HepG2 (cell line): ENCODE measurements around the gene TXNL4B. TPM values are rescaled to one million over a fixed set of nuclear protein-coding genes. Genes with fewer than 3 reads are reported as not detected.
A peak's percentile ranks its signal among the peaks of the same experiment; 100 is the strongest.

Experiments used
- AGO1 ChIP-seq: fragments of 200-400 bp; formaldehyde crosslinking; IDR thresholded peaks from 2 replicates; pipeline ENCODE4 v1.6.1; 2017; ENCODE audit warnings: mild to moderate bottlenecking, low read depth, low read length, moderate library complexity; ENCODE audit not compliant: poor library complexity, severe bottlenecking
- ATF7 ChIP-seq, 2 experiments: fragments of 450-650 bp in 1 of 2; sonication (generic) in 1 of 2; formaldehyde crosslinking in 1 of 2; IDR thresholded peaks; 2 replicates each; pipeline versions ENCODE4 v1.4.0 to v1.6.1; 2016 to 2020; ENCODE audit warnings: antibody characterized with exemption in 1 of 2, mild to moderate bottlenecking in 1 of 2, missing genetic modification reagents in 1 of 2
- CHD4 ChIP-seq: fragments of 200-600 bp; sonication (generic); IDR thresholded peaks from 2 replicates; pipeline ENCODE4 v1.7.0; 2017; ENCODE audit warnings: mild to moderate bottlenecking, low read length, borderline replicate concordance
- DR1 ChIP-seq: sonication (generic); formaldehyde crosslinking; IDR thresholded peaks from 2 replicates; pipeline ENCODE4 v1.8.0; 2021; ENCODE audit warnings: mild to moderate bottlenecking, missing genetic modification reagents, inconsistent platforms
- ELF4 ChIP-seq: sonication (generic); formaldehyde crosslinking; IDR thresholded peaks from 2 replicates; pipeline ENCODE4 v1.5.0; 2020; ENCODE audit warnings: missing genetic modification reagents, mild to moderate bottlenecking, moderate library complexity, borderline replicate concordance
- KLF11 ChIP-seq: IDR thresholded peaks from 2 replicates; pipeline ENCODE4 v1.6.1; 2016; ENCODE audit warnings: missing compliant biosample characterization
- MLLT10 ChIP-seq: sonication (generic); formaldehyde crosslinking; IDR thresholded peaks from 2 replicates; pipeline ENCODE4 v1.4.0; 2020; ENCODE audit warnings: missing genetic modification reagents
- NCOA1 ChIP-seq: sonication (generic); formaldehyde crosslinking; IDR thresholded peaks from 2 replicates; pipeline ENCODE4 v1.9.0; 2021; ENCODE audit warnings: missing genetic modification reagents
- PHF8 ChIP-seq: sonication (generic); formaldehyde crosslinking; IDR thresholded peaks from 2 replicates; pipeline ENCODE4 v1.5.0; 2020; ENCODE audit warnings: missing genetic modification reagents
- PITX1 ChIP-seq: sonication (generic); formaldehyde crosslinking; IDR thresholded peaks from 2 replicates; pipeline ENCODE4 v1.5.1; 2020; ENCODE audit warnings: mild to moderate bottlenecking, missing genetic modification reagents
- PRMT3 ChIP-seq: sonication (generic); formaldehyde crosslinking; IDR thresholded peaks from 2 replicates; pipeline ENCODE4 v1.8.1; 2022; ENCODE audit warnings: low read depth, mild to moderate bottlenecking, moderate library complexity, missing genetic modification reagents, borderline replicate concordance
- SIX4 ChIP-seq: sonication (generic); formaldehyde crosslinking; IDR thresholded peaks from 2 replicates; pipeline ENCODE4 v1.4.0; 2020; ENCODE audit warnings: missing genetic modification reagents
- SMARCE1 ChIP-seq: fragments of 450-650 bp; IDR thresholded peaks from 2 replicates; pipeline ENCODE4 v1.6.1; 2017; ENCODE audit warnings: borderline replicate concordance
- SOX13 ChIP-seq, 3 experiments: fragments of 450-650 bp in 1 of 3; sonication (generic) in 1 of 3; formaldehyde crosslinking in 1 of 3; IDR thresholded peaks in 2 of 3; conservative IDR thresholded peaks in 1 of 3; 2 replicates each; pipeline versions ENCODE4 v1.5.0 to v1.6.1; 2016 to 2020; ENCODE audit warnings: antibody characterized with exemption in 1 of 3, mild to moderate bottlenecking in 1 of 3, missing compliant biosample characterization in 1 of 3, missing genetic modification reagents in 1 of 3, moderate library complexity in 1 of 3
- U2AF2 ChIP-seq: fragments of 200-400 bp; formaldehyde crosslinking; IDR thresholded peaks from 2 replicates; pipeline ENCODE4 v1.6.1; 2017; ENCODE audit warnings: low read depth, mild to moderate bottlenecking, low read length
- YEATS4 ChIP-seq: sonication (generic); formaldehyde crosslinking; IDR thresholded peaks from 2 replicates; pipeline ENCODE4 v1.4.0; 2020; ENCODE audit warnings: missing genetic modification reagents, borderline replicate concordance
- YY1 ChIP-seq: IDR thresholded peaks from 2 replicates; pipeline ENCODE4 v1.6.1; 2011; ENCODE audit warnings: low read length, low read depth, moderate library complexity, mild to moderate bottlenecking; ENCODE audit not compliant: insufficient read depth, insufficient replicate concordance
- ZFP36L1 ChIP-seq: sonication (generic); formaldehyde crosslinking; IDR thresholded peaks from 2 replicates; pipeline ENCODE4 v1.8.0; 2022; ENCODE audit warnings: mild to moderate bottlenecking, missing genetic modification reagents, moderate library complexity
- ZFY ChIP-seq: sonication (generic); formaldehyde crosslinking; IDR thresholded peaks from 2 replicates; pipeline ENCODE4 v1.4.0; 2020; ENCODE audit warnings: missing genetic modification reagents
- ZNF260 ChIP-seq: sonication (generic); formaldehyde crosslinking; IDR thresholded peaks from 2 replicates; pipeline ENCODE4 v1.4.0; 2020; ENCODE audit warnings: missing genetic modification reagents, low read depth, mild to moderate bottlenecking, borderline replicate concordance
- ZNF33A ChIP-seq: sonication (generic); formaldehyde crosslinking; IDR thresholded peaks from 2 replicates; pipeline ENCODE4 v1.5.1; 2020; ENCODE audit warnings: missing genetic modification reagents, mild to moderate bottlenecking, moderate library complexity, borderline replicate concordance
- ZNF468 ChIP-seq: sonication (generic); formaldehyde crosslinking; IDR thresholded peaks from 2 replicates; pipeline ENCODE4 v1.8.0; 2022; ENCODE audit warnings: mild to moderate bottlenecking, moderate library complexity, missing genetic modification reagents
- ZNF614 ChIP-seq: IDR thresholded peaks from 2 replicates; pipeline ENCODE4 v1.6.1; 2018; ENCODE audit warnings: missing biosample characterization, missing genetic modification reagents, inconsistent platforms, borderline replicate concordance
- ZSCAN12 ChIP-seq: sonication (generic); formaldehyde crosslinking; IDR thresholded peaks from 2 replicates; pipeline ENCODE4 v1.9.0; 2021; ENCODE audit warnings: mild to moderate bottlenecking, missing genetic modification reagents
- polyA plus RNA-seq, 8 experiments: library from polyadenylated mRNA; depleted of rRNA in 3 of 8; stranded (reverse) in 7 of 8; unstranded in 1 of 8; fragments of >200 nt; fragmentation: Illumina TruSeq in 4 of 8; extraction: Trizol in 4 of 8; gene quantifications; 2 replicates each; pipeline versions ENCODE4 v1.2.1 to v1.2.3, GENCODE V29; 2011 to 2016; ENCODE audit warnings: low read depth in 4 of 8, missing spikeins in 1 of 8, mixed read lengths in 1 of 8; ENCODE audit not compliant: insufficient read depth in 1 of 8
- total RNA-seq, 5 experiments: library from RNA; depleted of rRNA; stranded (reverse); fragments of >200 nt; fragmentation: Illumina TruSeq; extraction: Trizol; gene quantifications; 2 replicates each; pipeline ENCODE4 v1.2.3, GENCODE V29; 2016; ENCODE audit warnings: low read depth in 1 of 5
- TF ChIP-seq, protein P1 (sequence below): conservative IDR thresholded peaks from 2 replicates; pipeline ENCODE4 v1.6.1; 2018; ENCODE audit warnings: missing genetic modification reagents
- TF ChIP-seq, protein P2 (sequence below): sonication (generic); formaldehyde crosslinking; IDR thresholded peaks from 2 replicates; pipeline ENCODE4 v1.4.0; 2020; ENCODE audit warnings: missing genetic modification reagents; ENCODE audit errors: not compliant biosample characterization
- TF ChIP-seq, protein P3 (sequence below): sonication (generic); formaldehyde crosslinking; IDR thresholded peaks from 2 replicates; pipeline ENCODE4 v1.9.0; 2022; ENCODE audit warnings: low read depth, missing genetic modification reagents
- TF ChIP-seq, protein P4 (sequence below): IDR thresholded peaks from 2 replicates; pipeline ENCODE4 v1.6.1; 2016; ENCODE audit warnings: low read depth, borderline replicate concordance

The TXNL4B gene
- total and polyA plus RNA-seq, 2 of the 13 experiments (the other 11 are each of a cell fraction or from before 2014, with no cell fraction given) = 17.4 to 18.3 TPM

DNA sequence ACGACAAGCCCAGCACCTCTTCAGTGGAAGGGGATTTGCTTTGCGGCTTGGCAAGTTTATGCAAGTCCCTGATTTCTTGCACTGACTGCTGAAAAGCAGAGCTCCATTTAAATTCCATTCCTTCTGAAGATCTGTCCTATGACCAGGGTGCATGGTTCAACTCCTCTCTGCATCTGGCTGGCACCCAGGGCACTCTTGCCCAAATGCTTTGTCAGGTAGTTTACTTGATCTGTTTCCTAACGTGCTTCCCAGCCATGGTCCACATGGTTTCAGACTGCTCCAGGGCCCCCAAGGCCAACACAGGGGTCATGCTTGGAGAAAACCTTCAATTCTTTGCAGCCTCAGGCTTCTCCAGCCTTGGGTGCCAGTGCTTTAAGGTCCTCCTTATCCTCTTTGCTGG lies 50.4 kb downstream of the TXNL4B start (continued):
- TF ChIP-seq, protein P1, sequence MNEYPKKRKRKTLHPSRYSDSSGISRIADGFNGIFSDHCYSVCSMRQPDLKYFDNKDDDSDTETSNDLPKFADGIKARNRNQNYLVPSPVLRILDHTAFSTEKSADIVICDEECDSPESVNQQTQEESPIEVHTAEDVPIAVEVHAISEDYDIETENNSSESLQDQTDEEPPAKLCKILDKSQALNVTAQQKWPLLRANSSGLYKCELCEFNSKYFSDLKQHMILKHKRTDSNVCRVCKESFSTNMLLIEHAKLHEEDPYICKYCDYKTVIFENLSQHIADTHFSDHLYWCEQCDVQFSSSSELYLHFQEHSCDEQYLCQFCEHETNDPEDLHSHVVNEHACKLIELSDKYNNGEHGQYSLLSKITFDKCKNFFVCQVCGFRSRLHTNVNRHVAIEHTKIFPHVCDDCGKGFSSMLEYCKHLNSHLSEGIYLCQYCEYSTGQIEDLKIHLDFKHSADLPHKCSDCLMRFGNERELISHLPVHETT = no peak
- no peak for TF ChIP-seq ZNF260 (CRISPR knock-in tag)
- TF ChIP-seq ZFY (CRISPR knock-in tag) = no peak
- no peak for TF ChIP-seq PITX1 (CRISPR knock-in tag)
- no peak for TF ChIP-seq ZNF468 (CRISPR knock-in tag)
- TF ChIP-seq SIX4 (CRISPR knock-in tag) = no peak
- no peak for TF ChIP-seq AGO1
- no peak for TF ChIP-seq SOX13 (IDR thresholded peaks at IDR 0.05)
- peak in 1 of 2 experiments; percentile 18; a peak in 1 of 4 replicates for TF ChIP-seq SOX13 (CRISPR knock-in tag; conservative IDR thresholded peaks at IDR 0.05 in 1 of 2, IDR thresholded peaks at IDR 0.05 in 1 of 2)
- TF ChIP-seq ZNF614 (CRISPR knock-in tag) = no peak
- no peak for TF ChIP-seq PRMT3 (CRISPR knock-in tag)
- no peak for TF ChIP-seq ATF7 (IDR thresholded peaks at IDR 0.05)
- TF ChIP-seq ATF7 (CRISPR knock-in tag; IDR thresholded peaks at IDR 0.05) = no peak
- no peak for TF ChIP-seq MLLT10 (CRISPR knock-in tag)
- no peak for TF ChIP-seq DR1 (CRISPR knock-in tag)
- TF ChIP-seq, protein P2, sequence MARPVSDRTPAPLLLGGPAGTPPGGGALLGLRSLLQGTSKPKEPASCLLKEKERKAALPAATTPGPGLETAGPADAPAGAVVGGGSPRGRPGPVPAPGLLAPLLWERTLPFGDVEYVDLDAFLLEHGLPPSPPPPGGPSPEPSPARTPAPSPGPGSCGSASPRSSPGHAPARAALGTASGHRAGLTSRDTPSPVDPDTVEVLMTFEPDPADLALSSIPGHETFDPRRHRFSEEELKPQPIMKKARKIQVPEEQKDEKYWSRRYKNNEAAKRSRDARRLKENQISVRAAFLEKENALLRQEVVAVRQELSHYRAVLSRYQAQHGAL (CRISPR knock-in tag) = no peak
- TF ChIP-seq, protein P3, sequence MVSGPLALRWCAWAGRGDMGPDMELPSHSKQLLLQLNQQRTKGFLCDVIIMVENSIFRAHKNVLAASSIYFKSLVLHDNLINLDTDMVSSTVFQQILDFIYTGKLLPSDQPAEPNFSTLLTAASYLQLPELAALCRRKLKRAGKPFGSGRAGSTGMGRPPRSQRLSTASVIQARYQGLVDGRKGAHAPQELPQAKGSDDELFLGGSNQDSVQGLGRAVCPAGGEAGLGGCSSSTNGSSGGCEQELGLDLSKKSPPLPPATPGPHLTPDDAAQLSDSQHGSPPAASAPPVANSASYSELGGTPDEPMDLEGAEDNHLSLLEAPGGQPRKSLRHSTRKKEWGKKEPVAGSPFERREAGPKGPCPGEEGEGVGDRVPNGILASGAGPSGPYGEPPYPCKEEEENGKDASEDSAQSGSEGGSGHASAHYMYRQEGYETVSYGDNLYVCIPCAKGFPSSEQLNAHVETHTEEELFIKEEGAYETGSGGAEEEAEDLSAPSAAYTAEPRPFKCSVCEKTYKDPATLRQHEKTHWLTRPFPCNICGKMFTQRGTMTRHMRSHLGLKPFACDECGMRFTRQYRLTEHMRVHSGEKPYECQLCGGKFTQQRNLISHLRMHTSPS = peak; percentile 79; the same call in 1 of the 2 replicates
- TF ChIP-seq U2AF2 = no peak
- TF ChIP-seq CHD4 = no peak
- TF ChIP-seq ZSCAN12 = no peak
- TF ChIP-seq, protein P4, sequence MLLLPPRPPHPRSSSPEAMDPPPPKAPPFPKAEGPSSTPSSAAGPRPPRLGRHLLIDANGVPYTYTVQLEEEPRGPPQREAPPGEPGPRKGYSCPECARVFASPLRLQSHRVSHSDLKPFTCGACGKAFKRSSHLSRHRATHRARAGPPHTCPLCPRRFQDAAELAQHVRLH (CRISPR knock-in tag) = no peak
- 0 out of 2 replicates have a peak, but pooled peaks have one; percentile 42 for TF ChIP-seq NCOA1
- TF ChIP-seq ZFP36L1 (CRISPR knock-in tag) = no peak
- no peak for TF ChIP-seq YY1
- TF ChIP-seq KLF11 (CRISPR knock-in tag) = no peak
- TF ChIP-seq PHF8 (CRISPR knock-in tag) = no peak
- TF ChIP-seq ELF4 (CRISPR knock-in tag) = no peak
- TF ChIP-seq SMARCE1 = no peak
- TF ChIP-seq ZNF33A = no peak
- TF ChIP-seq YEATS4 (CRISPR knock-in tag) = no peak
